Measurements from ENCODE around the gene SETBP1.

Gene SETBP1

GRCh38 chr18:45054636-45055035 lies 373.9 kb downstream of the SETBP1 start:
- no peak for DNase-seq (ENCODE audit: low read depth, low spot score)
- no peak overlapping the region for H3K4me3 ChIP-seq (ENCODE audit: low read length)

DNA sequence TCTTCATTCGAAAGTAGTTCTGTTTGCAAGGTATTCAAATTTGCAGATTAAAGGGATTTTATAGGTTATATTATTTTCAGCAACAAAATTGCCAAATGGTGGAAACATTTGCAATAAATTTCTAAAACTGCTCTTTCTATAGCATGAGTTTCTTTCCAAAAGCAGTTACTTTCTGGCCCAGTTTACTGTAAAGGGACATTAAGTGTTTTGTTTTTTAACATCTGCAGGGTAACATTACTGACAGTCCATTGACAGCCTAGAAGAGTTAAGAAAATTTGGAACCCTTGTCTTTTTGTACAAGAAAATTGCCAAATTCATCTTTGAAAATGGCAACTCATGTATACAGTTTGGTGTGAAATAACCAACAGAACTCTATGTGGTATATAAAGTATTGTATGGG lies 375.1 kb downstream of the SETBP1 start:
- no peak for DNase-seq (ENCODE audit: low read depth, low spot score)
- H3K4me3 ChIP-seq (ENCODE audit: low read length) = no peak overlapping the region

GRCh38 chr18:45056926-45057325 lies 376.2 kb downstream of the SETBP1 start:
- DNase-seq (ENCODE audit: low read depth, low spot score) = no peak
- no peak overlapping the region for H3K4me3 ChIP-seq (ENCODE audit: low read length)

- H3K4me3 ChIP-seq (ENCODE audit: low read length) = no peak overlapping the region
- no peak for DNase-seq (ENCODE audit: low read depth, low spot score)
Measured at GRCh38 chr18:45057955-45058600, 377.4 kb downstream of the SETBP1 start.

DNA sequence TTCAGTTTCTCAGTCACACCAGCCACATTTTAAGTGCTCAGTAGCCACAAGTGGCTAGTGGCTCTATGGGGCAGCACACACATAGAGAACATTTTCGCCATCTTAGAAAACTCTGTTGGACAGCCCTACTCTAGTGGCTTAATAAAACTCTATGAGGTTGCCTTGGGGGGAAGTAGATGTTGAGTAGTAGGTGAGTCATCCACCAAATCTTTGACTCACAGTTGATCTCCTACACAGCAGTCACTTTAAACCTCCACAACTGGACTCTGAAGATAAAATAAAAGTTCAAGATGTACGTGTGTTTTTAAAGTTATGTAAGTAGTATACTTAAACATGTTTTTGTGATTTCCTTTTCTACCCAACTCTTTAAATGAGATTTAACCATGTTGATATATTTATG lies 379.0 kb downstream of the SETBP1 start:
- H3K4me3 ChIP-seq (ENCODE audit: low read length) = no peak overlapping the region
- no peak for DNase-seq (ENCODE audit: low read depth, low spot score)

- H3K4me3 ChIP-seq (ENCODE audit: low read length) = no peak overlapping the region
- no peak for DNase-seq (ENCODE audit: low read depth, low spot score)
Measured at GRCh38 chr18:45060102-45060501, 379.4 kb downstream of the SETBP1 start.

GRCh38 chr18:45061359-45061758 lies 380.7 kb downstream of the SETBP1 start:
- no peak for DNase-seq (ENCODE audit: low read depth, low spot score)
- H3K4me3 ChIP-seq (ENCODE audit: low read length) = no peak overlapping the region

DNA sequence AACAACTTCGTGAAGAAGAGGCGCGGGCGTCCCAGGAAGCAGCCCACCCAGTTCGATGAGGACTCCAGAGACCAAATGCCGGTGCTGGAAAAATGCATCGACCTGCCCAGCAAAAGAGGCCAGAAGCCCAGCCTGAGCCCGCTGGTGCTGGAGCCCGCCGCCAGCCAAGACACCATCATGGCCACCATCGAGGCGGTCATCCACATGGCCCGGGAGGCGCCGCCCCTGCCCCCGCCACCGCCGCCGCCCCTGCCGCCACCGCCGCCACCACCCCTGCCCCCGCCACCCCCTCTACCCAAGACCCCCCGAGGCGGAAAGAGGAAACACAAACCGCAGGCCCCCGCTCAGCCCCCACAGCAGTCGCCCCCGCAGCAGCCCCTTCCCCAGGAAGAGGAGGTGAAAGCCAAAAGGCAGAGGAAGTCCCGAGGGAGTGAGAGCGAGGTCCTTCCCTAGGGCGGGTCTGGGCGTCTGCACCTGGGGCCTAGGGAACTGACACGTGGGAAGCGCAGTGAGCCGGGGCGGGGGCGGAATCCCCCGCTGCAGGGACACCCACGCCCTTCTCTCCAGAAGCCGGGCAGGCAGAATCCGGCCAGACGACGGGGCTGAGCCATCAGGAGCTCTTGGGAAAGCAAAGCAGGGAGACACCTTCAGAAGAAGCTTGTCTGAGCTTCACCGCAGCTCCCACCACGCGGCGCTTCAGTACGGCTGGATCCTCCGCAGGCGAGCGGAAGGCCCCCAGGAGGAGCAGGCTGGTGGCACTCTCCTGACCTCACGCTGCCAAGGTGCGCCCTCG lies 382.8 kb downstream of the SETBP1 start:
- no peak for DNase-seq (ENCODE audit: low read depth, low spot score)
- no peak overlapping the region for H3K4me3 ChIP-seq (ENCODE audit: low read length)

GRCh38 chr18:45066210-45066609 lies 385.5 kb downstream of the SETBP1 start:
- H3K4me3 ChIP-seq (ENCODE audit: low read length) = no peak overlapping the region
- DNase-seq (ENCODE audit: low read depth, low spot score) = no peak

DNA sequence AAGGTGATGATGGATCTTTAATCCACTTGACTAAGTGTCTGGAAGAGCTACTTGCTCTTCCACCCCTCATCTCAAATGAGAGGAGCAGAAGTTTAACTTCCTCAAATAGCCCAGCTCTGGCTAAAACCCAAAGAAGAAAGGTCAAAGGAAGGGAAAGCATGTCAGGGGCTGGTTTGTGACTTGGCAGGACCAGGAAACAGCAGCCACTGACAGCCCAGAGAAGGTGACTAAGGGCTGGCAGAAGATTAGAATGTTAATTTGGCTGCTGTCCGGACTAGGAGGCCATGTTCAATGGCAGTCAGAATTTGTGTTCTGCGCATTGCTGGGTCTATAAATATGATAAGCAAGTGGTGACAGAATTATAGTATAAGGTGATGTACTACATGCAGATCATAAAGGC lies 386.2 kb downstream of the SETBP1 start:
- H3K4me3 ChIP-seq (ENCODE audit: low read length) = no peak overlapping the region

GRCh38 chr18:45068400-45069094 lies 387.9 kb downstream of the SETBP1 start:
- H3K4me3 ChIP-seq (ENCODE audit: low read length) = no peak overlapping the region

More for the DNA sequence above, 386.2 kb downstream of the SETBP1 start:
- no peak for DNase-seq (ENCODE audit: low read depth, low spot score)

GRCh38 chr18:45069546-45069945 lies 388.9 kb downstream of the SETBP1 start:
- DNase-seq (ENCODE audit: low read depth, low spot score) = no peak
- H3K4me3 ChIP-seq (ENCODE audit: low read length) = no peak overlapping the region

More at GRCh38 chr18:45068400-45069094, 387.9 kb downstream of the SETBP1 start:
- no peak for DNase-seq (ENCODE audit: low read depth, low spot score)

DNA sequence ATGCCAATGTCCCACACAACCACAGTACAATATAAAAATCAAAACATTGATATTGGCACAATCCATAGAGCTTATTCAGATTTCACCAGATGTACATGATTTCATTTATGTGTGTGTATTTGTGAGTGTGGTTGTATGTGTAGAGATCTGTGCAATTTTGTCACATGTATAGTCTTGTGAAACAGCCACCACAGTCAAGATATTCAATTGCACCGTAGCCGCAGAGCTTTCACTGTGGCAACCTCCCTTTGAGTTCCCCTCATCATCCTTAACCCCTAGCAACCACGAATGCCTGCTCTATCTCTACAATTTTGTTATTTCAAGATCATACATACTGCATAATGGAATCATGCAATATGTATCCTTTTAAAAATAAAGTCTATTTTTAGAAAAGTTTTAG lies 391.3 kb downstream of the SETBP1 start:
- no peak overlapping the region for H3K4me3 ChIP-seq (ENCODE audit: low read length)
- no peak for DNase-seq (ENCODE audit: low read depth, low spot score)

DNA sequence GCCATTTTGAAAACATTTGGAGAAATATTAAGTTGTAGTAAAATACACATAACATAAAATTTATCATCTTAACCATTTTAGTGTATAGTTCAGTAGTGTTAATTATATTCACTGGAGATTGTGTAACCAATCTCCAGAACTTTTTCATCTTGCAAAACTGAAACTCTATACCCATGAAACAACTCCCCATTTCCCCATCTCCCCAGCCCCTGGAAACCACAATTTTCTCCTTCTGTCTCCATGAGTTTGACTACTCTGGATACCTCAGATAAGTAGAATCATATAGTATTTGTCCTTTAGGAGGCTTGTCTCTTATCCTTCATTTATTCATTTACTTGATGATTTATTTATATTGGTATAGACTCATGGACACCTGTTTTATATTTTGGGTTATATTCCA lies 392.9 kb downstream of the SETBP1 start:
- no peak overlapping the region for H3K4me3 ChIP-seq (ENCODE audit: low read length)
- no peak for DNase-seq (ENCODE audit: low read depth, low spot score)

DNA sequence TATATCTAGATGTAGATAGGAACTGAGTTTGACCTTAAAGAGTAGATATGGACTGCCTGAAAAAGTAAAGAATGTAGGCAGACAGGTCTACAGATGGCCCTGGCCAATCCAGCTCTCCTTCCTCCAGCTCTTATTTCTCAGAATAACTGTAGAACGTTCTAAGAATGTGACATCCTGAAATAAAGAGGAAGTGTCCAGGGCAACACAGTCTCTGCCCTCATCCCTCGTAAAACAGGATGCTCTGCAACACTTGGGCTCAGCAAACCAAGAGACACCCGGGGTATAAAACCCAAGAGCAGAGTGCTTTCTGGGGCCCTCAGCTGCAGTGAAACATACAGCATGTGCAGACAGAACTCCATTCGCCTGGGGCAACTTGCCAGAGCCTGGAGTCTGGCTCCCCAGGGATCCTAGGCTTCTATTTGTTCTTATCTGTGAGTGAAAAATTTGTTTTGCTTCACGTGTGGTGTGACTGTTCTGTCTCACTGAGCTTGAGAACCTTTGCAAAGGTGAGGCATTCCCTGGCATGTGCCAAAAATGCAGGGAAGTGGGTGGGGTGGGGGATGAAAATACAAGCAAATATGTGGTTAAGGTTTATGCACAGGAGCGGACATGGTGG lies 401.0 kb downstream of the SETBP1 start:
- H3K4me3 ChIP-seq (ENCODE audit: low read length) = no peak overlapping the region
- DNase-seq (ENCODE audit: low read depth, low spot score) = no peak

- no peak for DNase-seq (ENCODE audit: low read depth, low spot score)
- H3K4me3 ChIP-seq (ENCODE audit: low read length) = no peak overlapping the region
Measured at GRCh38 chr18:45083226-45083855, 402.7 kb downstream of the SETBP1 start.

DNA sequence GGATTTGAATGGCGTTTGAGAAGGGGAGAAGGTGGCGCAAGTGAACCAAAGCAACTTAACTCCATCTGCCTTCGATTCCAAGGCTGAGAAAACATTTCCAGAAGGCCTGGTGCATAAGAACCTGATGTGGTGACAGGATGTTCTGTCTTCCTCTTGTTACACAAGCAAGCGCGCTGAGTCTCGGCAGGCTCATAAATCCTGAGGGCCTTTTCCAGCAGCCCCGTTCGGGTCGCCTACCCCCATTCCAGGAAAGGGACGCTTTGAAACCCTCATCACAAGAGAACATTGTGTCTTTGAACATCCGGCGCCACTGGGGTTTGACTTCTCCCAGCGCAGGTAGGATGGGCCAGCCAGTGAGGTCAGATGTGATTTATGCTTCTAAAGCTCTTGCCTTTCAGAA lies 403.5 kb downstream of the SETBP1 start:
- H3K4me3 ChIP-seq (ENCODE audit: low read length) = no peak overlapping the region
- DNase-seq (ENCODE audit: low read depth, low spot score) = no peak

DNA sequence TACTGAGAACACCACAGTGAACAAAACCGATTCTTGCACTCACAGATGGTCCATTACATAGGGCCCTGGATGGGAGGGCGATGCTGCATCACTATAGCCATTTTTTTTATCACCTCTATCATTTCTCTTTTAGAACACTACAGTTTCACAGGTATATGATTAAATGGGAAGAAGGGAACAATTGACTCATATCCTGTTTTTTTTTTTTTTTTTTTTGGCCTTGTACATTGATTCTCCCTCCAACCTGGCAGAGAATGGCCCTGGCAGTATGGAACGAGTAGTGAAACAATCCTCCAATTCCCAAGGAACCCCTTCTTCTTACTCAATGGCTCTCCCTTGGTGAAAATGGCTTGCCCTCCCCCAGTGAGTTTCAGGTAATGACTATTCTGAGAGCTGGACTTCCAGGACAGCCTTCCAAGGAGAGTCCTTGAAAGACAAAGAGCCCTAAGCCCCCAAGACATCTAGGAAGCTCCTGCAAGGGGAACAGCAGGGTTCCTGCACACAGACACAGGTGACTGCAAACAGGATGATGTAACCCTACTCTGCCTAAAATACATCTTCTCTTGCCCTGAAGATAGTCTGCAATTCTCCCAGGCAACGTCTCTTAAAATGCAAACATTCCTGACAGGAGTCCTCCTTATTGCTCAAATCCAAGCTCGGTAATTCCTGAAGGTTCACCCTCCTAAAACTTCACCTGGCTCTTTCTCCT lies 405.4 kb downstream of the SETBP1 start:
- DNase-seq (ENCODE audit: low read depth, low spot score) = no peak
- H3K4me3 ChIP-seq (ENCODE audit: low read length) = no peak overlapping the region

GRCh38 chr18:45086777-45087176 lies 406.1 kb downstream of the SETBP1 start:
- no peak for DNase-seq (ENCODE audit: low read depth, low spot score)
- no peak overlapping the region for H3K4me3 ChIP-seq (ENCODE audit: low read length)

Data from Jurkat, Clone E6-1 (cell line).